ENCODE measurements around the gene CLEC17A.

CLEC17A gene

GRCh38 chr19:14639536-14640277 is 56.8 kb downstream of the CLEC17A start:
- TF ChIP-seq, protein P1, sequence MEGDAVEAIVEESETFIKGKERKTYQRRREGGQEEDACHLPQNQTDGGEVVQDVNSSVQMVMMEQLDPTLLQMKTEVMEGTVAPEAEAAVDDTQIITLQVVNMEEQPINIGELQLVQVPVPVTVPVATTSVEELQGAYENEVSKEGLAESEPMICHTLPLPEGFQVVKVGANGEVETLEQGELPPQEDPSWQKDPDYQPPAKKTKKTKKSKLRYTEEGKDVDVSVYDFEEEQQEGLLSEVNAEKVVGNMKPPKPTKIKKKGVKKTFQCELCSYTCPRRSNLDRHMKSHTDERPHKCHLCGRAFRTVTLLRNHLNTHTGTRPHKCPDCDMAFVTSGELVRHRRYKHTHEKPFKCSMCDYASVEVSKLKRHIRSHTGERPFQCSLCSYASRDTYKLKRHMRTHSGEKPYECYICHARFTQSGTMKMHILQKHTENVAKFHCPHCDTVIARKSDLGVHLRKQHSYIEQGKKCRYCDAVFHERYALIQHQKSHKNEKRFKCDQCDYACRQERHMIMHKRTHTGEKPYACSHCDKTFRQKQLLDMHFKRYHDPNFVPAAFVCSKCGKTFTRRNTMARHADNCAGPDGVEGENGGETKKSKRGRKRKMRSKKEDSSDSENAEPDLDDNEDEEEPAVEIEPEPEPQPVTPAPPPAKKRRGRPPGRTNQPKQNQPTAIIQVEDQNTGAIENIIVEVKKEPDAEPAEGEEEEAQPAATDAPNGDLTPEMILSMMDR (conservative IDR thresholded peaks at IDR 0.05; ENCODE audit: low read depth, low read length) = no peak
- DNase-seq (ENCODE audit: low read depth) = no peak
- H3K4me3 ChIP-seq (ENCODE audit: low read length) = no peak overlapping the region

GRCh38 chr19:14648506-14648905 is 65.6 kb downstream of the CLEC17A start:
- H3K4me3 ChIP-seq (ENCODE audit: low read length) = no peak overlapping the region
- no peak for DNase-seq (ENCODE audit: low read depth)
- TF ChIP-seq, protein P1 (conservative IDR thresholded peaks at IDR 0.05; ENCODE audit: low read depth, low read length) = no peak

- no peak for DNase-seq (ENCODE audit: low read depth)
- no peak overlapping the region for H3K4me3 ChIP-seq (ENCODE audit: low read length)
- TF ChIP-seq, protein P1 (conservative IDR thresholded peaks at IDR 0.05; ENCODE audit: low read depth, low read length) = no peak
Measured at GRCh38 chr19:14649020-14649419, 66.1 kb downstream of the CLEC17A start.

GRCh38 chr19:14650161-14650560 is 67.3 kb downstream of the CLEC17A start:
- no peak overlapping the region for H3K4me3 ChIP-seq (ENCODE audit: low read length)
- no peak for DNase-seq (ENCODE audit: low read depth)
- TF ChIP-seq, protein P1 (conservative IDR thresholded peaks at IDR 0.05; ENCODE audit: low read depth, low read length) = no peak

DNA sequence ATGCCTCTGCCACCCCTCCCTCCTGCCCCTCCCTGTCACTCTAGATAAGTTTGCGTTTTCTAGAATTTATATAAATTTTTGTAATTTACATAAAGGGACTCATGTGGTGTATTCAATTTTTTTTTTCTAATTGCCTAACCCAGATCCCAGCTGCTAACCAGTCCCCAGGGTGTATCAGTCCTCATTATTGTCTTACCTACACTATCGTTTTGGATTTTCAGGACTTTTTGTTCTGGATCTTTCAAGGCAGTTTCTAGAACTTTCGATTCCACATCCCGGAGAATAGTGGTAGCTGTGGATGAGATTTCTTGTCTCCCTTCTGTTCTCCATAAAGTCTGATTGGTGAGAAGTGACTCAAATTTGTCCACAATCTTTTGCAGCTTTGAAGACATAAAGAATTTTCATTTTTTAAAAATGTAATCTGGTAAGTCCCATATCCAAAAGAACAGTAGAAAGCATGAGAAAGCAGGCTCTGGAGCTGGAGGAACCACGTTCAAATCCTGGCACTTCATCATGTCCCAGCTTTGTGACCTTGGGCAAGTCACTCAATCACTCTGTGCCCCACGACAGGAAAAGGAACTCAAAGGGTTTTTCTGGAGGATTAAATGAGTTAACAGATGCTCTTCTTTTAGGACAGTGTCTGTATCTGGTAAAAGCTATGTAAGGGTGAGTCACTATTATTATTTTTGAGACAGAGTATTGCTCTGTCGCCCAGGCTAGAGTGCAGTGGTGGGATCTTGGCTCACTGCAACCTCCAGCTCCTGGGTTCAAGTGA is 72.1 kb downstream of the CLEC17A start:
- no peak for DNase-seq (ENCODE audit: low read depth)
- TF ChIP-seq, protein P1 (conservative IDR thresholded peaks at IDR 0.05; ENCODE audit: low read depth, low read length) = no peak

GRCh38 chr19:14655726-14656125 is 72.8 kb downstream of the CLEC17A start:
- TF ChIP-seq, protein P1 (conservative IDR thresholded peaks at IDR 0.05; ENCODE audit: low read depth, low read length) = no peak
- no peak for DNase-seq (ENCODE audit: low read depth)

More for the DNA sequence above, 72.1 kb downstream of the CLEC17A start:
- H3K4me3 ChIP-seq (ENCODE audit: low read length) = no peak overlapping the region

More at GRCh38 chr19:14655726-14656125, 72.8 kb downstream of the CLEC17A start:
- no peak overlapping the region for H3K4me3 ChIP-seq (ENCODE audit: low read length)
